GM12872 (cell line): ENCODE data around the gene CCR9.

Source experiments
- TF ChIP-seq, protein P1 (sequence below): IDR thresholded peaks from 3 replicates; pipeline ENCODE4 v1.5.1; 2011; ENCODE audit warnings: low read depth, mild to moderate bottlenecking, low read length, moderate library complexity; ENCODE audit not compliant: insufficient read depth

Gene CCR9

DNA sequence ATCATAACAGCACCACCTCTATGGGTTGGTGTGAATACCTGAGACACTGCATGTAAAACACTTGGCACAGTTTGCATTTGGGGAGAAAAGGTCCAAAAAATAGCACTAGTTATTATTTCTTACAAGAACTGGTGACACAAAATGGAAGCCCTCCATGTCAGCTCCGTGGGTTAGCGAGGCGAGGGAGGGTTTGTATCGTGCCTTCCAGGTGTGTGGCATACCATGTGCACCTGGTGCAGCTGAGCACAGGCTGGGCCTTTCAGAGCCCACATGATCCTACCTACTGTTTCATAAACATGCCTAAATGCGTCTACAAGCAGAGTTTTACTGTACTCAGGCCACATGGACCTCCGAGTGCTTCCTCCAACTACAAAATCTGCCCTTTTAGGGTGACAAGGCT is 62.5 kb downstream of the CCR9 start:
- TF ChIP-seq, protein P1, sequence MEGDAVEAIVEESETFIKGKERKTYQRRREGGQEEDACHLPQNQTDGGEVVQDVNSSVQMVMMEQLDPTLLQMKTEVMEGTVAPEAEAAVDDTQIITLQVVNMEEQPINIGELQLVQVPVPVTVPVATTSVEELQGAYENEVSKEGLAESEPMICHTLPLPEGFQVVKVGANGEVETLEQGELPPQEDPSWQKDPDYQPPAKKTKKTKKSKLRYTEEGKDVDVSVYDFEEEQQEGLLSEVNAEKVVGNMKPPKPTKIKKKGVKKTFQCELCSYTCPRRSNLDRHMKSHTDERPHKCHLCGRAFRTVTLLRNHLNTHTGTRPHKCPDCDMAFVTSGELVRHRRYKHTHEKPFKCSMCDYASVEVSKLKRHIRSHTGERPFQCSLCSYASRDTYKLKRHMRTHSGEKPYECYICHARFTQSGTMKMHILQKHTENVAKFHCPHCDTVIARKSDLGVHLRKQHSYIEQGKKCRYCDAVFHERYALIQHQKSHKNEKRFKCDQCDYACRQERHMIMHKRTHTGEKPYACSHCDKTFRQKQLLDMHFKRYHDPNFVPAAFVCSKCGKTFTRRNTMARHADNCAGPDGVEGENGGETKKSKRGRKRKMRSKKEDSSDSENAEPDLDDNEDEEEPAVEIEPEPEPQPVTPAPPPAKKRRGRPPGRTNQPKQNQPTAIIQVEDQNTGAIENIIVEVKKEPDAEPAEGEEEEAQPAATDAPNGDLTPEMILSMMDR = no peak

DNA sequence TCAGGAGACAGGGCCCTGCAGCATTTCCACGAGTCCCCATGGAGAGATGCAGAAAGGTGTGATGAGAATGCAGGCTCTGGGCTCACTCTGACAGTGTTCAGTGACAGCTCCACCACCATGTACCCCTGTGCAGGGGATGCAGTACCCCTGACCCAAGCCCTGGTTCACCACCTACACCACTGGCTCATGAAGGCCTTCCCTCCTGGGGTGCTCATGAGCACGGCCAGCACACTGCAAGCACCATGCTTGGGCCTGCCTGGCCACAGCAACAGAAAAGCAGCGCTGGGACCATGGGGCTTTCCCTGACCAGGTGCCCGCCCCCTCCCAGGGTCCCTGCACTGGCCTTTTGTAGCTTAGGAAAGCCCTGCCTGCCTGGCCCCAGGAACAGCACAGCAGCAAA is 63.1 kb downstream of the CCR9 start:
- TF ChIP-seq, protein P1 = no peak

DNA sequence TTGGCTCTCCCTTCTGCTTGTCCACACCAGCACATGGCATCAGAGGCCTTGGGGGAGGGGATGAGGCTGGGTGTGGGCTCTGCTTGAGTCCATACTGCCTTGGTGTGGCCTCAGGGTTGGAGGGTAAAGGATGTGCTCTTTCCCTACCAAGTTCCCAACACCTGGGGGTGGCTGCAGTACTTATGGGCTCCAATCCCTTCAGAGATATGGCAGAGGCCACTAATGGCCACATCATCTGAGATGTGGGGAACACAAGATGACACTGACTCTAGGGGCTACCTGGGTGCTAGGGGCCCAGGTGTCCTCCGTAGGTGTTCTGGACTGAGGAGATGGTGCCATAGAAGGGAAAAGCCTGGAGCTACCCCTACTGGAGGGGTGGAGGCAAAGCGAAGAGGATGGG is 63.8 kb downstream of the CCR9 start:
- TF ChIP-seq, protein P1 = no peak

DNA sequence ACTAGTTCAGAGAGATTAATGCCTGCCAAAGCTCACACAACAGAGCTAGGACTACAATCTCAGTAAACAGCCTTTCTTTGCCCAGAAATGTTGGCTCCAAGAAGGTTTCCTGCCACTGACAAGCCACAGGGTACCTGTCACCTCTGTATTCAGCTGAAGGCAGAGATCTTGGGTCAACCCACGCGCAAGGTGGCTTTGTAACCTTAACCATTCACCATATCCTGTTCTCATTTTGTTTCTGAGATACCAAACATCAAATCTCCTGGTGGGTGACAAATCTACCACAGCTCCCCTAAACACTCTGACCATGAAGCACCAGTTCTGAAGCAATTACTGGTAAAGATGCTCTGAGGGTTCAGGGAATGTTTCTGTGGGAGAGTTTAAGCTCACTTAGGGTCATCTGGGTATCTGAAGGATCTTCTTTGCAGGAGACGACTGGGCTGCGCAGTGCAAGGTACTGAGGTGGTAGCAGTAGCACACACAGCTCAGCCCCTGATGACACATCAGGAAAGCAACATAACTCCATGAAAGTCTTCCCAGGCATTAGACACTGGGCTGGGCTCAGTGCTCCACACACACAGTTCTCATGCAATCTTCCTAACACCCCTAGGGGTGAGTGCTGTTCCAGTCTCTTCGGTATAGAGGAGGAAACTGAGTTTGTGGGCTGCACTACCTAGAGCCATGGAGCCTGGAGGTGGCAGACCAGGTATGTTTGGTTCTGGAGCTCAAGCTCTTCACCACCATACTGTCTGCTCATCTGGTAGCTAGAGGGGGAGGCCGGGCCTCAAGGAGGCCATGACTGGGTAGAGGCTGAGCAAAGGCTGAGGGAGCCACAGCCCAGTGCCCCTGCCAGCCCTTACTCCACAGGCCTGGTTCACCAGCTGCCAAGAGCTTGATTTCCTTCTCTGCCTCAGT is 64.6 kb downstream of the CCR9 start:
- TF ChIP-seq, protein P1 = no peak

DNA sequence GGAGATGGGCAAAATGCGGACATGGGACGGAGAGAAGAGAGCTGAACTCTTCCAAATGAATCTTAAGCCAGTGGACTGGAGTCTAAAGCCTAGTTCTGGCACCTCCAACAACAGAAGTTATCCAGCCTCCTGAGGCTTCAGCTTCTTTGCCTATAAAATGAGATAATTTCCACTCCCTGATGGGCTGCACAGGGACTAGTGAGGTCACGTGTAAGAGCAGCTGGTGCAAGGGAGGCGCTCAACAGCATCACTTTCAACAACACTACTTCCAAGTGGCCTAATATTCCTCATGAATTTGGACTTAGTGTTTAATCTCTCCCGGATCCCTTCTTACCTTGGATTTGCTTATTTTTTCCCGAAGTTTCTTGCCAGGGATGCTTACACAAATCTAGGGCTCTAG is 65.6 kb downstream of the CCR9 start:
- TF ChIP-seq, protein P1 = no peak

DNA sequence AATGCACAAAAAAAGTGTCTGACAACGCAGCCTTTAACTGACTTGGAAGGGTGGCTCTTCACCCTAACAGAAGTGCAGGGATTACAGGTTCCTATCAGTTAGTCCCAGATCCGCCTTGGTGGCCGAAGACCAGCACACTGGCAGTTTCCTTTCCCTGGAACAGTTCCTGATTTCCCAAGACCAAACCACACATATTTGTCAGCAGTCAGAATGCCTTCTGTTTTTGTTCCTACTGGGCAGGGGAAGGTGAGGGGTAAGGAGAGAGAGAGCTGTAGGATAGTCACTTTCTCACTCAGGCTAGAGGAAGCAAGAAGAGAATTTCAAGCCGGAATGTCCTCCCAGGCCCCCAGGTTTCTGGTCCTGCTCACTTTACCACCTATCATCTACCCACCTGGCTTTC is 66.1 kb downstream of the CCR9 start:
- TF ChIP-seq, protein P1 = no peak
